RCC 7860 (cell line): ENCODE measurements around the gene SSH2.
"Not testable (repeated sequence)": the region's sequence is repeated elsewhere in the genome, so short reads cannot be mapped to it uniquely, and the experiment has no call there.

Experiments
- DNase-seq: peaks from one replicate; pipeline ENCODE4 v3.0.0-alpha.2; 2015; ENCODE audit warnings: low spot score
- FAIRE-seq: peaks from 2 replicates; lab custom pipeline; 2012; peaks lifted over from hg19 to GRCh38; lab: Jason Lieb, UNC

Gene SSH2

GRCh38 chr17:29929533-29930408, at the start of gene SSH2:
TSS of gene SSH2 (minus strand) at chr17:29930228. CDS start at chr17:29930000, 228 bp downstream.
- DNase-seq (peak; percentile 89), FAIRE-seq (peak; percentile 35)

DNA sequence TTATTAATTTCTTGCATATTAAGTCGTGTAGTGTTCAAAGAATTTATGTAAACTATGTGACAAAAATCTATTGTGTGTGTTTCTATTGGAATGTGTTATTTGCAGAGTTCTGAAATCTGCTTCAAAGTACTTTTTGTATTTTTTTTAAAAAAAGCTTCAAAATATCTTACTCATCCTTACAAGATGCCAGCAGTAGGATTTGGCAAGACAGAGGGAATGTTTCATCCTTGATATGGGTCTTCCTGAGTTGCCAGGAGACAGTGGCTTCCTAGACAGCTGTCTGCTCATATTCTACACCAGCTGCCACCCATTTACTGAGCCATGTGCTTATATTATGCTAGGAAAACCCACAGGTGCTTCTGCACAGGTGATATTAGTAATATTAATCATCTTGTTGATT, 47.8 kb upstream of the SSH2 start:
- DNase-seq (no peak), FAIRE-seq (no peak)

GRCh38 chr17:29973005-29973404, 43.0 kb upstream of the SSH2 start:
- no peak for DNase-seq
- no peak for FAIRE-seq

DNA sequence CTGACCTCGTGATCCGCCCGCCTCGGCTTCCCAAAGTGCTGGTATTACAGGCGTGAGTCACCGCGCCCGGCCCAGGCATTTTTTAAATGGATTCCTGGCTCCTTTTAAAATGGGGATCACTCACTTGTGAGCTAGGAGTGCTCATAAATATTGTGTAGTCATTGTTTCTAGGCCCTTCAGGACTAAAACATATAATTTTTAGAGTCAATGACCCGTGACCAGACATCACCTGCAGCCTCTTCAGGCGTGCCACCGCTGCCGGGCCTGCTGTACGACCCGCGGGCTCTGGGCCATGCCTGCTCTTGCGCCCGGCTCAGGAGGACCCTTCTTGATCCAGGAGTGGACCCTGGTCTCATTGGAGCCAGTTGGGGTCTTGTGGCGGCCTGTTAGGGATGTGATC, 42.2 kb upstream of the SSH2 start:
- DNase-seq = no peak
- no peak for FAIRE-seq

GRCh38 chr17:29968271-29968670, 38.2 kb upstream of the SSH2 start:
- FAIRE-seq = no peak

DNA sequence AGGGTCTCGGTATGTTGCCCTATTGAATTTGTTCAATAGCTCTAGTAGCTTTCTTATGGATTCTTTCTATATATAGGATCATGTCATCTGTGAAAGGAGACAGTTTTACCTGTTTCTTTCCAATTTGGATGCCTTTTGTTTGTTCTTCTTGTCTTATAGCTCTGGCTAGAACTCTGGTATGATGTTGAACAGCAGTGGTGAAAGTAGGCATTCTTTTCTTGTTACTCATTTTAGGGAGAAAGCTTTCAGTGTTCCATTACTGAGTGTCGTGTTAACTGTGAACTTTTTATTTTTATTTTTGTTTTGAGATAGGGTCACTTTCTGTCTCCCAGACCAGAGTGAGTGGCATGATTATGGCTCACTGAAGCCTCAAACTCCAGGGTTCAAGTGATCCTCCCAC, 32.6 kb upstream of the SSH2 start:
- FAIRE-seq = no peak

More at GRCh38 chr17:29968271-29968670, 38.2 kb upstream of the SSH2 start:
- DNase-seq = no peak

DNA sequence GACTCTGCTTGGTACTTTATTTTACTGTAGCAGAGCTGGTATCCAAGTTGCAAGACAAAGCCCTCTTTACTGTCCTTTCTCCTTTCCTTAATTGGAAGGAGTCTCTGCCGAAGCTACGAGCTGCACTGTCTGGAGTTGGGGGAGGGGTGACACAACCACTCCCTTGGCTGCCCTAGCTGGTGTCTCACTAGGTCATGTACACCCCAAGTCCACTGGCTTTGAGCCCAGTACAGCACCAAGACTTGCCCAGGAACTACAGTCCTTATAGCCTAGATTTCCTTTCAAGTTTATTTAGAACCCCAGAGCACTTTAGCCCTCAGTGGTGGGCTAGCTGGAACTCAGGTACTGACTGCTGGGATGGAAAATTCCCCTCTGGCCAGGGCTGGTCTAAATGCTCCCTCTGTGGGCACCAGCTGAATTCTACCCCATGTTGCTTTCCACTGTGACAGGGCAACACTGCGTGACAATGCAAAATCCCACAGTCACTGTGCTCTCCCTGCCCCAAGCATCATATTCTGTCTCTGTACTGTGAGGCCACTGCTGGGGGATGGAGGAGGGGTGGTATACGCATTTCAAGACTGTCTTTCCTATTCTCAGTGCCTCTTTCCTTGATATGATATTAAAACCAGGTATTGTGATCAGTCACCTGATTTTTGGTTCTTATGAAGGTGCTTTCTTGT, 29.8 kb upstream of the SSH2 start:
- FAIRE-seq (no peak), DNase-seq (no peak)

More for the DNA sequence above, 32.6 kb upstream of the SSH2 start:
- DNase-seq = no peak

DNA sequence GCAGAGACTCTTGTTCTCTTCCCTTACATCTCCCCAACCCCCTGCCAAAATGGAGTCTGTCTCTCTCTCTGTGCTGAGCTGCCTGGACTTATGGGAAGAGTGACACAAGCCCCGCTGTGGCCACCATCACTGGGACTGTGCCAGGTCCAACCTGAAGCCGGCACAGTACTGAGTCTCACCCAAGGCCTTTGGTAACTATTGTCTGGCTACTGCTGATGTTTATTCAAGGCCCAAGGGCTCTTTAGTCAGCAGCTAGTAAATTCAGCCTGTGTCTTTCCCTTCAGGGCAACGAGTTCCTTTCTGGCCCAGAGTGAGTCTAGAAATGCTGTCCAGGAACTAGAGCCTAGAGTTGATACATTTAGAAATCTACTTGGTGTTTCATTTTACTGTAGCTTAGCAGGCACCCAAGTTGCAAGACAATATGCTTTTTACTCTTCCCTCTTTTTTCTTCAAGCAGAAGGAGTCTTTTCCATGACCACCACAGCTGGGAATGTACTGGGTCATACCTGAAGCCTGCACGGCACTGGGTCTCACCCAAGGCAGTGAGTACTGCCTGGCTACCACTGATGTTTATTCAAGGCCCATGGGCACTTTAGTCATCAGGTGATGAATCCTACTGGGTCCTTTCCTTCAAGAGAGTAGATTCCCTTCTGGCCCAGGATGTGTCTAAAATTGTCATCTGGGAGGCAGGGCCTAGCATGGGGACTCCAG, 29.1 kb upstream of the SSH2 start:
- DNase-seq (peak; percentile 20), FAIRE-seq (no peak)

DNA sequence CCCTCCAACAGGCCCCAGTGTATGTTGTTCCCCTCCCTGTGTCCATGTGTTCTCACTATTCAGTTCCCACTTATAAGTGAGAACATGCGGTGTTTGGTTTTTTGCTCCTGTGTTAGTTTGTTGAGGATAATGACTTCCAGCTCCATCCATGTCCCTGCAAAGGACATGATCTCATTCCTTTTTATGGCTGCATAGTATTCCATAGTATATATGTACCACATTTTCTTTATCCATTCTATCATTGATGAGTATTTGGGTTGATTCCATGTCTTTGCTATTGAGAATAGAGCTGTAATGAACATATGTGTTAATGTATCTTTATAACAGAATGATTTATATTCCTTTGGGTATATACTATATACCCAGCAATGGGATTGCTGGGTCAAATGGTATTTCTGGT, 27.5 kb upstream of the SSH2 start:
- DNase-seq, FAIRE-seq: not testable (repeated sequence)

DNA sequence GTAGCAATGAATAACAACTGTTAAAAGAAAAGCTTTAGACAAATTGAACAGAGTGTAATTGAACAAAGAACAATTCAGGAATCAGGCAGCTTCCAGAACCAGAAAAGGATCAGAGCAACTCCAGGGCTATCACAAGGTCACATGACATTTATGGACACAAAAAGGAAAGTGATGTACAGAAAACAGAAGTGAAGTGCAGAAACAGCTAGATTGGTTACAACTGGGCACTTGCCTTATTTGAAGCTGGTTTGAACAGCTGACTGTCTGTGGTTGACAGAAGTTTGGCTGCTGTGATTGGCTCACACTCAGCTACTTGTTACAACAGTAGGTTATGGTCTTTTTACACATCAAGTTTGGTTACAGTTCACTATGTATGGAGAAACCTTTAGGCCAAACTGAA, 26.2 kb upstream of the SSH2 start:
- no peak for FAIRE-seq
- no peak for DNase-seq

- DNase-seq (no peak), FAIRE-seq (no peak)
Measured at GRCh38 chr17:29954405-29954804, 24.4 kb upstream of the SSH2 start.

- no peak for FAIRE-seq
- no peak for DNase-seq
Measured at GRCh38 chr17:29949696-29950095, 19.7 kb upstream of the SSH2 start.

GRCh38 chr17:29948448-29949215, 18.6 kb upstream of the SSH2 start:
- DNase-seq (no peak), FAIRE-seq (no peak)

DNA sequence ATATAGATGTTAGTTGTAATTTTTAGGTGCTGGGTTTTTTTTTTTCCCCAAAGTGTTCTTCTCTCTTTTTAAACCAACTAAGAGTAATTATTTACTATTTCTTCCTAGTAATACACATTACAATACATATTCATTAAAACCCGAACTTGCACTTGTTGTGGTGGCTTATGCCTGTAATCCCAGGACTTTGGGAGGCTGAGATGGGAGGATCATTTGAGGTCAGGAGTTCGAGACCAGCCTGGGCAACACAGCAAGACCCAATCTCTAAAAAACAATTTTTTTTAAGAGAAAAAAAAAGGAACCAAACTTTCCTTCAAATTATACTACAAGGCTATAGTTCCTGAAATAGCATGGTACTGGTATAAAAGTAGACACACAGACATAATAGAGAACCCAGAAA, 15.3 kb upstream of the SSH2 start:
- FAIRE-seq = no peak
- no peak for DNase-seq

GRCh38 chr17:29941334-29941733, 11.3 kb upstream of the SSH2 start, which contains the start of gene EFCAB5:
TSS of gene EFCAB5 (plus strand) at chr17:29941634. CDS start at chr17:29941797, 163 bp downstream.
- FAIRE-seq (no peak), DNase-seq (no peak)

DNA sequence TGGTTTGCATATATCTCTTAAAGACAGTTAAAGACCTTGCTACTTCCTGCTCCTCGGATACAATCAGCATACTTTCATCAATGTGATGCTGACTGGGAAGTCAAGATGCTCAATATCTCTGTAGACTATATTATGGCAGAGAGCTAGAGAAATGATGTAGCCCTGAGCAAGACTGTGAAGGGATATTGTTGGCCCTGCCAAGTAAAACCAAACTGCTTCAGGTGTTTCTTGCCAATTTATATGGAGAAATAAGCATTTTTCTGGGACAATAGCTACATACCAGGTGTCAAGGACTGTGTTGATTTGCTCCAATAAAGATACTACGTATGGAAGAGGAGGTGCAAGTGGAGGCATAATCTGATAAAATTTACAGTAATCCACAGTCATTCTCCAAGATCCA, 6.7 kb upstream of the SSH2 start:
- no peak for FAIRE-seq

DNA sequence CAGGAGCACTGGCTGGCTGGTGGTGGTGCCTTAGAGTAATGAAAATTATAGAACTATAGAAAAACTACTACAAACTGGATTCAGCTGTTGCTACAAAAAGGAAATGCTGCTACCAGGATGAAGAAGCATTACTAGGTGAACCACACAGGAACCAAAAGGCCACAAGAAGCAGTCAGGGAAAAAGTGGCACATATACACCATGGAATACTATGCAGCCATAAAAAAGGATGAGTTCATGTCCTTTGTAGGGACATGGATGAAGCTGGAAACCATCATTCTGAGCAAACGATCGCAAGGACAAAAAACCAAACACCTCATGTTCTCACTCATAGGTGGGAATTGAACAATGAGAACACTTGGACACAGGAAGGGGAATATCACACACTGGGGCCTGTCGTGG, 5.9 kb upstream of the SSH2 start:
- not testable (repeated sequence) for FAIRE-seq, DNase-seq

More for the DNA sequence above, 6.7 kb upstream of the SSH2 start:
- no peak for DNase-seq

GRCh38 chr17:29933379-29933778, 3.4 kb upstream of the SSH2 start:
- FAIRE-seq = no peak
- no peak for DNase-seq

DNA sequence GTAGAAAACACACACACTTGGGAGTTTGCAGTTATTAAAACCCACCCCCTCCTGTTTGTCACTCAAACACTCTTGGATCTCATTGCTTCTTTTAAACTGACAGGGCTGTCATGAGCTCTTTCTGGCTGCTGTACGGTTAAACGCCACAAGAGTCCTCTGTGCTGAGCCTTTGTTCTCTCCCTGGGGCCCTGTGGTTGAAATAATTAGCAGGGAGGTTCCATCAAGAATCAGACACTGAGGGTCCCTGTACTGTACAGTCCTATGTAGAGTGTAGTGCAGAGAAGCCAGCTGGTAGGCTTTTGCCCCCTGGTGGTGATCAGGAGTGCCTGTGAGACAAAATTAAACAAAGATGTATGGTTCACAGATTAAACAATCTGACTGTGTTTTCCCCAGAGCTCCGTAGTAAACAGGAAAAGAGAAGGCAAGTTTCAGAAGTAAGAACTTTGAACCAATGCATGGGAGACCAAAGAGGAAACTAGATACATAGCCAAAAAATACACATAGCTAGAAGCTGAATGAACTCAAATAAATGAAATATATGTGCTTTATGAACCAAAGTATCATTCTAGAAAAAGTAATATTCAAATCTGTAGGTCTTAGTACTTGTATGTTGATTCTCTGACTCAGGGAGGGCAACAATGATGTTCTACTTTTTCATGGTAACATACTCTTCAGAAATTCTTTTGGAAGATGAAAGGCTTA, 1.4 kb upstream of the SSH2 start:
- FAIRE-seq (peak; percentile 84), DNase-seq (peak; percentile 78)
